ENCODE data around the gene GBE1.

GRCh38 chr3:81581966-81582599 is 179.4 kb downstream of the GBE1 start:
- TF ChIP-seq CTCF (IDR thresholded peaks at IDR 0.05; ENCODE audit: insufficient read depth, low read length, poor library complexity, severe bottlenecking) (peak; percentile 86), EZH2phosphoT487 (conservative IDR thresholded peaks at IDR 0.05; ENCODE audit: low read length) (no peak)

Measured in SU-DHL-6 (cell line).